NCI-H2196 treated with DMSO at 0.1 percent for 48 hours (cell line): ENCODE results near the gene CXCL13.
"Not testable (repeated sequence)": the region's sequence is repeated elsewhere in the genome, so short reads cannot be mapped to it uniquely, and the experiment has no call there.

Source experiments
- DNase-seq: peaks from one replicate; lab custom pipeline; 2025; ENCODE audit not compliant: unreplicated experiment; lab: John Stamatoyannopoulos, UW

The CXCL13 gene

DNA sequence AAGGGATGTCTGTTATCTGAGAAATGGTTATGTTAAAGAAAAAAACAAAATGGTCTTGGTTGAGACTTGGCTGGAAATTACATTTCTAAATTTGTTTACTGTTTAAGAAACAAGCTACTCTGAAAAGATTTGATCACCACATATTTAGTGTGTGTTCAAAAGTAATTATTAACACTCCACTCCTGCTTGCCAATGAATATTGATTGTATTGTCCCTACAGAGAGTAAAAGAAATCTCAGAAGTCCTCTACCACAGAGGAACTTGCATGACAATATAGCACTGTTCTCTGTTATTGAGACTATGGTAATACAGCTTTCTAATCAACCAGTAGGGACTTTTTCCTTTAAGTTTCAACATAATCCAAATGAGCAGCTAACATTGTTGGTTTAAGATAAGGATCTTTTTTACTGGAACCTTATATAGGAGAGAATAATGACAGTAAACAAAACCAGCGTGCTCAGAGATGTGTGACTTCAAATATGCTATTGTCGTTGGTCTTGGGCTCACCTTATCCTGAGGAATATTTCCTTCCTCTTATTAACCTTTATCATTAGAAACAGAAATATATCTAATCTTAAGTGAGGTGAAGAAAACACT is 47.6 kb downstream of the CXCL13 start:
- DNase-seq = no peak

DNA sequence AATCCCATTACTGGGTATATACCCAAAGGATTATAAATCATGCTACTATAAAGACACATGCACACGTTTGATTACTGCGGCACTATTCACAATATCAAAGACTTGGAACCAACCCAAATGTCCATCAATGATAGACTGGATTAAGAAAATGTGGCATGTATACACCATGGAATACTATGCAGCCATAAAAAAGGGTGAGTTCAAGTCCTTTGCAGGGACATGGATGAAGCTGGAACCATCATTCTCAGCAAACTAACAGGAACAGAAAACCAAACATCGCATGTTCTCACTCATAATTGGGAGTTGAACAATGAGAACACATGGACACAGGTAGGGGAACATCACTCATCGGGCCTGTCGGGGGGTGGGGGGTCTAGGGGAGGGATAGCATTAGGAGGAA is 54.7 kb downstream of the CXCL13 start:
- DNase-seq = not testable (repeated sequence)
